Islet precursor cell (in vitro differentiated cells): Measurements from ENCODE around the gene SORCS2.

Source experiments
- DNase-seq: peaks from one replicate; pipeline ENCODE4 v3.0.0-alpha.2; 2018

The SORCS2 gene

GRCh38 chr4:7500404-7500803 lies 308.1 kb downstream of the SORCS2 start:
- DNase-seq = no peak

- no peak for DNase-seq
These were observed 309.0 kb downstream of the SORCS2 start for GRCh38 chr4:7501314-7501713.

DNA sequence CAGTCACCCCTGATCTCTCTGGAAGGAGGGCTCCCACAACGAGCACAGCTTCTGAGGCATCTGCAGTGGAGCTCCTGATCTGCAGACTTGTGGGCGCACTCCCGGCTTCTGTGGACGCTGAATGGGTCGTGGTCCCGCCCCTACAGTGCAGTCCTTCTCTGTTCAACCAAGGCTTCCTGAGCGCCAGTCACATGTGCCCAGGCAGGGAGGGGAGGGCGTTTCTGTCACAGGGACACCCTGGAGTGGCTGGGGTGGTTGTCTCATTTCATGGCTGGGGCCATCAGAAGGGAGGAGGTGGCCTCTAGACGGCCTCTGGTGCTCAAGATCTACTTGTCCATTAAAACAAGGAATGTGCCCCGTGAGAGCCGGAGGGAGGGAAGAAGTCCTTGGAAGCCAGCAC lies 309.5 kb downstream of the SORCS2 start:
- DNase-seq = no peak

DNA sequence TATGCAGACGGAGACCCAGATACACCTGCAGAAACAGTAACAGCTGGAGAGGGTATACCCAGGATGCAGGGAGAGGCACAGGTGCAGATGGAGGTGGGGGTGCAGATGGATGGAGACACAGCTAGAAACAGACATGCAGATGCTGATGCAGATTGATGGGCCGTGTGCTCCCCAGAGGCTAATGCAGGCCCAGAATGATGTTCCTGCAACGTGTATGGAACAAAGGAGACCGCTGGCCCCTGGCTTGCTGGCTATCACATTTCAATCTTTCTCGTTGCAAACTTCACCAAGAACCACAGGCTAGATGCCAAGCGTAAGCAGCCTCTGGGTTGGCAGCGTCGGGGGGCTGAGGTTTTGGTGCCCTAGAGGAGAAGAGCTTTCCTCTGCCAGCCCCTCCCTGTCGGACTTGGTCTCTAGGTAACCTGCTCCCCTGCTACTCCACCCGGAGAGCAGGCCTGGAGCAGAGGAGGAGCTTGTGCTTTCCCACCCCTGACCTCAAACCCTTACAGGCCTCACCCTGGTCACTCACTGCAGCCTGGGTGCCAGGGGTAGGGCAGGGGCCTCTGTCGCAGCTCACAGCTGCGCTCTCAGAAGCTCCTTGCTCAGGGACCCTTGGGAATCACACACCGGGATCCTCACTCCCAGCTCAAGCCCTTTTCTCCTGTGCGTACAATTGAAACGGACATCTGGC lies 311.4 kb downstream of the SORCS2 start:
- no peak for DNase-seq

GRCh38 chr4:7505116-7505900 lies 313.0 kb downstream of the SORCS2 start:
- DNase-seq = no peak

DNA sequence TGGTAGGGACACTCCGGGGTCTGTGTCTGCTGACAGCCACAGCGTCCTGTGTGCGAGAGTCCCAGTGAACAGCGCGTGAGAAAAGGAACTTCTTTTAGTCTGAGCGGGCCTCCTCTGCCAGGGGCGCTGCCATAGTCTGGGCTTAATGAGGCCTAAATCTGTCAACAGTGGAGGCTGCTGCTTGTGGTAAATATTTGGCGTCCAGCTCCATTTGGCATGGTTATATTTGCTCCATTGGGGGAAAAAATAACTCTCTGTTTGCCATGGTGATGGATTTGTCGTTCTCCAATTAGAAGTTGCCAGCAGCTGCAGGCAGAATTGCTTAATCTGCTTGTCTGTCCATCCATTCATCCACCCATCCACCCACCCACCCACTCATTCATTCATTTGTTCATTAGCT lies 313.8 kb downstream of the SORCS2 start:
- no peak for DNase-seq

DNA sequence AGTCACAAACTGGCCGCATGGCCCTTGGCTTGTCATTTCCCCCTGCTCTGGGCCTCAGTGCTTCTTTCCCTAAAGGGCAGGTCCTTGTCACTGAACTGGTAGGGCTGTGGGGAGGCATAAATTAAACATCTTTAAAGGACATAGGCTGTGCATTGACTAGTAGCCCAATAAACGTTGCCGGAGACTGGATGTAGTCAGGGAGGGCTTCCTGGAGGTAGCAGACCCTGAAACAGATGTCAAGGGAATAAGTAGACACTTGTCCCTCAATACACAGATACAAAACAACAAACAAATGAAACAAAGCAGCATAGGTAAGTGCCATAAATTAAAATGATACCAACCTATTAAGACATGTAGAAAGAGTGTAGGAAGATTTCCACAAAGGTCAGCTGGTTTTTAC lies 314.2 kb downstream of the SORCS2 start:
- DNase-seq = no peak

DNA sequence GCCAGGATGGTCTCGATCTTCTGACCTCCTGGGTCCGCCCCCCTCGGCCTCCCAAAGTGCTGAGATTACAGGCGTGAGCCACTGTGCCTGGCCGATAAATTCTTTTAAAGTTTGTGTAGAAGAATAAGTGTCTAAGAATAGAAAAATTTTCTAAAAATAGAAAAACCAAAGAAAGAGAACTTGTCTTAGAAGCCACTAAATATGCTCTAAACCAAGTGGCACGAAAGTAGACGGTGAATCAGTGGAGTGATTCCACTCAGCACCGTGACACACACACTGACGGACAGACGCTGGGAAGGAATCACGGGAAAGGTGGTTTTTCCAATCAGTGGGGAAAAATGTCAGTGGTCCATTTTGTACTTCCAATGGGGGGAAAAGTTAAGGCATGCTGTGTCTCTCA lies 315.0 kb downstream of the SORCS2 start:
- DNase-seq = no peak

DNA sequence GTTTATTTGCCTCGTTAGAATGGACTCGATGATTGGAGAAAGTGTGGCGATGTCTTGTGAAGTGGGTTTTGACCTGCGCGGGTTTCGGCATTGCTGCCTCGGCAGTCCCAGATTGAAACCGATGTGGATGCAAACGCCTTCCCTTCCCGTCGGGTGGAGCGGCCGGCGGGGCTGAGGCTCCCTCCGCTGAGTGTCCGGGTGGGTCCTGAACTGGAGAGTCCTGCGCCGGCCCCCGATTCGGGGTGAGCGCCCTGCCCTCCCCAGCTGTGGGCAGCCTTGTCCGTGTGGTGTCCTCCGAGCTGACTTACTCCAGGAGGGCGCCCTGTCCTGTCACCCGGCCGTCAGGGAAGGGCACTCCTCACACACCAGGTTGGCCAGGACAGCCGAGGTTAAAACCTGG lies 317.7 kb downstream of the SORCS2 start:
- DNase-seq = no peak

- DNase-seq = no peak
These were observed 318.2 kb downstream of the SORCS2 start for GRCh38 chr4:7510538-7510937.

DNA sequence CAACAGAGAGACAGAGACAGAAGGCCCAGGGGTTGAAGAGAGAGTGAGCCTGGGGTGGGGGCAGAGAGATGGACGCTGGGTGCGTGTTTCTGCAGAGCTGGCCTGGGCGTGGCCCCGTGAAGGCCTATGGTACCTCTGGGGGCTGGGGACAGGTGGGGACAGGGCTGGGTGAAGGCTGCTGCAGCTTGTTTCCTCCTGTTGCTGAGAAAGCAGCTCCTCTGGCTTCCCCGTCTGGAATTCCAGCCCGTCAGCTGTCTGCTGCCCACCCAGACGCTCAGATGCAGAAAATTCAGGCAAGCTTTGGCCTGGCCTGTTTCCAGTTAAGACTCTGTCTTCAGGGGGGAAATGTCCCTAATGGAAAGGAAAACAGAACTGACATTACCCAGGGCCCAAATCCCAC lies 319.2 kb downstream of the SORCS2 start:
- peak; percentile 78 for DNase-seq

DNA sequence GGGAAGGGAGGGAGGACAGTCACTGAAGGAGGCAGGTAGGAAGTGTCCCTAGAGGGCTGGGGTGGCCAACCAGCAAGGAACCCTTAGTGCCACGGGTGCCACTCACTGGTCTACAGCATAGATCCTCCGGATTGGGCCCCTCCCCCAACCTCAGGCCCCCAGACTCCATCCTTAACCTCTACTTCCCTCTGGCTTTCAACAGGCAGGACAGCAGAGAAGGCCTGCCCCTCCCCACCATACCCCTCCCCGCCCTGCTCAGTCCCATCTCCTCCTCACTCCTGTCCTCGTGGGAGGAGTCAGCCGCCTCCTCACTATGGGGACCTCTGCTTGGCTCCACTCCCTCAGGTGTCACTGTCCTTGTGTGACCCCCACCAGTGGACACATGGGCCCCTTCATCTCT lies 320.1 kb downstream of the SORCS2 start:
- no peak for DNase-seq

DNA sequence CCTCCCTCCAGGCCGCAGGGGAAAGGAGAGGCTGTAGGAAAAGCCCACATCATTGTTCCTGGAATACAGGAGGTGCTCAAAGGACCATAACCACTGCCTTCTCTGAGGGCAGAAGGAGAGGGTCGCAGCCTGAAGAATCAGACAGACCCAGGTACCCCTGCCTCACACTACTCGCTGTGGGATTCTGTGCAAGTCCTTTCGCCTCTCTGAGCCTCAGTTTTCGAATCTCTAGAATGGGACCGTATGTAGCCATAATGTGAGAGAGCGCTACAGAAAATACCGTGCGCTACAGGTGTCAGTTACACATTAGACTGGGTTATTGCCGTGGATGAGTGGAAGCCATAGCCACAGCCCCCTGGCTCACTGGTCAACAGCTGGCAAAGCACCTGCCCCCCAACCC lies 320.6 kb downstream of the SORCS2 start:
- DNase-seq = no peak

DNA sequence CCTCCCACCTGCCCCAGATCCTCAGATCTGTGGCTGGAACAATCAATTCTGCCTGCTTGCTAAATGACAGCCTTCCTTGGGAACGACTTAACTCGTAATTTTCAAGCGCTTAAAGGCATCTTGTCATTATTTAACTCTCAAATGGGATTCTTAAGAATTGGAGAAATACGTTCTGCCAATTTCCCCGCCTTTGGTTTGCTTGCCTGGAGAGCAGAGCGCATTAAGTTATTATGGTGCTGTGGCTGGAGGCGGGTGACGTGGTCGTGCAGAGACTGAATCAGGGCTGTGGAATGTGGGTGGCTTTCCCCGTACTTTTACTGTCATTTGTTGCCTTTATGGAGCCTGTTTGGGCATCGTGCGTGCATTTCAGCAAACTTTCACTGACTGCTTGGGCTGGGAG lies 321.3 kb downstream of the SORCS2 start:
- peak; percentile 77 for DNase-seq

- no peak for DNase-seq
These were observed 321.9 kb downstream of the SORCS2 start for GRCh38 chr4:7514281-7514680.

GRCh38 chr4:7514789-7515188 lies 322.5 kb downstream of the SORCS2 start:
- DNase-seq = no peak

DNA sequence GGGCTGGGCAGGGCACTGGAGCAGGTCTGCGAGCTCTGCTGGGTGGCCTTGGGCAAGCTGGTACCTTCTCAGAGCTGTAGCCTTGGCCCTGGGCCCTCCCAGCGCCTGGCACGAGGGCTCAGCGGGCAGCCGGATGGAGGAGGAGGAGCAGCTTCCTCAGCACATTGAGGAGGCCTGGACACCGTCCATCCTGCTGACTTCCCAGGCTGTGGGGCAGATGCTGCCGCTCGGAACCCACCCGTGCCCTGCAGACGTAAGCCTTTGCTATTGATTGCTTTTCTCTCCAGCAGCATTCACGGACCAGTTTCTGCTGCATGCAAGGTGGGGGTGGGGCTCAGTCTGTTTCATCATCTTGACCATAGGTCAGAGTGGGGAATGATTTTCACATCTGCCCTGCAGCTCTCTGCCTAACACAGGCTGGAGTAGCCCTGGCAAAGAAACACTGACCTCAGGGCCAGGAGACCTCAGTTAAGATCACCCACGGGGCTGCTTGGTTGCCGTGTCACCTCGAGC lies 323.1 kb downstream of the SORCS2 start:
- DNase-seq = no peak

DNA sequence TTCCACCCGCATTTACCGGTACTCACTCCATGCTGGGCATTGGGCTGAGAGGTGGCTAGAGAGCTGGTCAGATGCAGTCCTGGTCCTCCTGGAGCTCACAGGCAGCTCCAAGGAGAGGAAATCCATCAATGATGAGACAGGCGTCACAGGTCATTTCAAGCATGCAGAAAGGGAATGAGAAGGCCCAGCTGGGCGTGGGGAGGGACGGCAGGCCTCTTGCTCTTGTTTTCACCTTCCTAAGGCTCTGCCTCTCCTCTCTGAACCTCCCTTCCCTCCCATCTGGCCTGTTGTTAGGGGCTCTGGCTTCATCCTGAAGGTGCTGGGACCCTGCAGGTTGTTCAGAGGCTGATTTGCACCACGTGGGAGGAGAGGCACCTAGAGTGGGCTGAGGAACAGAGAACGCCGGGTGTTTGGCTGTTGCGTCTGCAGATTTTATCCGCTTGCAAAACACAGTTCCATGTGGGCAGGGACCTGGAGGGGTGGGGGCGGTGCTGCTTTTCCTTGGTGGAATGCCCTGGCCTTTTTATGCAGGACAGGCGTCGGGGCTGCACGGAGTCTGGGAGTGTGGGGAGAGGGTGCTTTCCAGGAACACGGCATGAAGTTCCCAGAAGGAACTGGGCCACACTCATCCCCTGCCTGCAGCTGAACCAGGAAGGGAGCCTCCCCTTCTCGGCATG lies 323.9 kb downstream of the SORCS2 start:
- DNase-seq = no peak

- DNase-seq = no peak
These were observed 324.4 kb downstream of the SORCS2 start for GRCh38 chr4:7516773-7517144.

DNA sequence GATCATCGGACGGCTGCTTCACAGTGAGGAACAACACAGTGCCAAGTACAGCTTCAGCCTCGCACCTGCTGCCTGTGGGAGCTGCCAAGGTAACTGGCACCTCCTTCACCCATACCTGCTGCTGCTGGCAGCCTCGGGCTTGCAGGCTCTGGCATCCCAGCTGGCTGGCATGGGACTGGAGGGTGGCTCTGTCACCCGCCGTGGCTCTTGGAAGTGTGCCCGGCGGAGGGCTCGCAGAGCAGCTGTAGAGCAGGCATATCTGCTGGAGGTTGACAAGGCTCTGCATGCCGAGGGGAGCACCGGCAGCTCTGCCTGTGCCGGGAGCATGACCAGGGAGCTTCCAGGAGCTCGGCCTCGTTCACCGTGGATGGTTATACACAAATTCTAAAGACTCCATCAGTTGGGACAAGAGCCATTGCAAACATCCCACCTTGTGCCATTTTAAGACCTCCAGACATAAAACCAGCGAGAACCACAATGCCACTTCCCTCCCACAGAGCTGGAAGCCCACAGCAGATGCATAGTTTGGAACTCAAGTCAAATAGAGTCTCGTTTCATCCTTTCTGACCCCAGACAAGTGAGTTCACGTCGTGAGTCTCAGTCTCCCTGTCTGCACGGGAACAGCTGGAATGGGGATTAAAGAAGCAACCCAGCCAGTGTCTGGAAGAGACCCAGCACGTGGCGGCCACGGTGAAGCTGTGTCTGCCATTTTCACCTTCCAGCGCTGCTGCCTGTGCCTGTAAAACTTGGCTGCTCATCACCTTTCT lies 326.7 kb downstream of the SORCS2 start:
- DNase-seq = no peak

DNA sequence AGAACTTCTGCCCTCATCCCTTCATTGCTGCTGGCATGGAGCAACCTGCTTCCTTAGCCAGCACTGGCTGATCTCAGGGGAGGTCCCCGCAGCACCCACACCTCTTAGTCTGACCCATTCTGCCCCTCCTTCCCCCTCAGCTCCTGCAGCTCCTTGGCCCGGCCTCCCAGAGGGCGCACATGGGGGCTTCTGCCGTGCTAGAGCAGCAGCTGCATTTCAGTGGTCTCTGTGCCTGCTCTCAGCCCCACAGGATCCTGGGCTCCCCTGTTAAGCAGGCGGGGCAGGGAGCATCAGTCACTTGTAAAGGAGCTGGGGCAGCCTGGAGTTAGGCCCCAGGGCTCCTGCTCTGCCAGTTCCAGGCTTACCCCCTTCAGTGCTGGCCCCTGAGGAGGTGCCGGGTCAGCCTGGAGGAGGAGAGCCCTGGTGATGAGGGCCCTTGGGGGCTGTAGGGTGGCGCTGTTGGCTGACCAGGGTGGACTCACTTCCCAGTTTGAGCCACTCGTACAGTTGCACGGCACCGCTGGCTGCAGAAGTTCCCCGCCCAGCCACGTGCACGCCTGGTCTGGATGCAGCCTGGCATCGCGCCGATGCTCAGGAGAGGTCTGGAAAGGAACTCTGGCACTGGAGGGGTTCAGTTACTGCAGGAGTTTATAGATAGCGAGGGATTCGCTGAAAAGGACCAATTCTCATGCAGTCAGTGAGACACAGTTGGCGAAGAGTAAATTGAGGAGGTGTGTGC lies 327.5 kb downstream of the SORCS2 start:
- no peak for DNase-seq

GRCh38 chr4:7521666-7522065 lies 329.3 kb downstream of the SORCS2 start:
- no peak for DNase-seq
